H9 (cell line): ENCODE results near the gene ARFGEF3. TPM values are rescaled to one million over a fixed set of nuclear protein-coding genes. Genes with fewer than 3 reads are reported as not detected.

ENCODE experiments used
- DNase-seq: peaks from one replicate; pipeline ENCODE4 v3.0.0-alpha.2; 2017
- H2AFZ ChIP-seq: one replicate; pipeline ENCODE4 v1.6.1; 2013; ENCODE audit warnings: mild to moderate bottlenecking, low read length, control low read depth, moderate library complexity
- H2AK5ac ChIP-seq: 2 replicates; pipeline ENCODE4 v1.6.1; 2013; ENCODE audit warnings: low read length, control low read depth, mixed read lengths; ENCODE audit not compliant: insufficient read length
- H2BK120ac ChIP-seq: one replicate; pipeline ENCODE4 v1.6.1; 2013; ENCODE audit warnings: low read depth, mild to moderate bottlenecking, low read length, control low read depth, inconsistent platforms; ENCODE audit not compliant: poor library complexity, severe bottlenecking
- H2BK12ac ChIP-seq: 2 replicates; pipeline ENCODE4 v1.6.1; 2013; ENCODE audit warnings: low read length, control low read depth, mixed read lengths, low read depth; ENCODE audit not compliant: insufficient read length
- H2BK15ac ChIP-seq: 2 replicates; pipeline ENCODE4 v1.6.1; 2013; ENCODE audit warnings: low read depth, low read length, control low read depth
- H2BK20ac ChIP-seq: one replicate; pipeline ENCODE4 v1.6.1; 2013; ENCODE audit warnings: low read depth, mild to moderate bottlenecking, low read length, control low read depth, inconsistent platforms; ENCODE audit not compliant: poor library complexity, severe bottlenecking
- H2BK5ac ChIP-seq: 2 replicates; pipeline ENCODE4 v1.6.1; 2013; ENCODE audit warnings: low read length, control low read depth, mixed read lengths; ENCODE audit not compliant: insufficient read length
- H3K14ac ChIP-seq: 2 replicates; pipeline ENCODE4 v1.6.1; 2013; ENCODE audit warnings: low read length, control low read depth; ENCODE audit not compliant: insufficient read depth
- H3K18ac ChIP-seq: 2 replicates; pipeline ENCODE4 v1.6.1; 2013; ENCODE audit warnings: low read depth, mild to moderate bottlenecking, mixed read lengths, low read length, control low read depth; ENCODE audit not compliant: insufficient read length
- H3K23ac ChIP-seq: 2 replicates; pipeline ENCODE4 v1.6.1; 2013; ENCODE audit warnings: low read length, control low read depth, mixed read lengths, low read depth; ENCODE audit not compliant: insufficient read length
- H3K23me2 ChIP-seq: 2 replicates; pipeline ENCODE4 v1.6.1; 2013; ENCODE audit warnings: low read depth, mild to moderate bottlenecking, mixed read lengths, low read length, control low read depth; ENCODE audit not compliant: insufficient read length, poor library complexity, severe bottlenecking
- H3K27ac ChIP-seq: 2 replicates; pipeline ENCODE4 v1.5.1; 2013; ENCODE audit warnings: low read length, control low read depth, mixed read lengths, low read depth; ENCODE audit not compliant: insufficient read length
- H3K27me3 ChIP-seq: 2 replicates; pipeline ENCODE4 v1.6.1; 2013; ENCODE audit warnings: low read length, control low read depth, inconsistent platforms; ENCODE audit not compliant: insufficient read depth
- H3K4ac ChIP-seq: 2 replicates; pipeline ENCODE4 v1.6.1; 2013; ENCODE audit warnings: low read depth, mild to moderate bottlenecking, control low read depth, inconsistent platforms, low read length, moderate library complexity
- H3K4me1 ChIP-seq: 2 replicates; pipeline ENCODE4 v1.6.1; 2013; ENCODE audit warnings: low read length, control low read depth, inconsistent platforms; ENCODE audit not compliant: insufficient read depth
- H3K4me2 ChIP-seq: 2 replicates; pipeline ENCODE4 v1.6.1; 2013; ENCODE audit warnings: low read length, control low read depth, mixed read lengths; ENCODE audit not compliant: insufficient read length, insufficient read depth
- H3K56ac ChIP-seq: 2 replicates; pipeline ENCODE4 v1.6.1; 2013; ENCODE audit warnings: low read depth, mild to moderate bottlenecking, mixed read lengths, low read length, control low read depth; ENCODE audit not compliant: insufficient read length
- H3K79me1 ChIP-seq: 2 replicates; pipeline ENCODE4 v1.6.1; 2013; ENCODE audit warnings: low read depth, mild to moderate bottlenecking, moderate library complexity, low read length, control low read depth, inconsistent platforms; ENCODE audit not compliant: insufficient read depth, poor library complexity, severe bottlenecking
- H3K79me2 ChIP-seq: 2 replicates; pipeline ENCODE4 v1.6.1; 2013; ENCODE audit warnings: low read length, control low read depth, inconsistent platforms; ENCODE audit not compliant: insufficient read depth
- H3K9ac ChIP-seq: 2 replicates; pipeline ENCODE4 v1.6.1; 2013; ENCODE audit warnings: low read length, control low read depth, mixed read lengths; ENCODE audit not compliant: insufficient read length; ENCODE audit errors: extremely low read depth
- H3K9me3 ChIP-seq: one replicate; pipeline ENCODE4 v1.6.1; 2013; ENCODE audit warnings: low read depth, low read length, inconsistent platforms; ENCODE audit not compliant: control insufficient read depth
- H3T11ph ChIP-seq: one replicate; pipeline ENCODE4 v1.6.1; 2013; ENCODE audit warnings: mild to moderate bottlenecking, low read length, control low read depth, inconsistent platforms
- H4K20me1 ChIP-seq: one replicate; pipeline ENCODE4 v1.6.1; 2013; ENCODE audit not compliant: control insufficient read depth, insufficient read length, insufficient read depth
- H4K5ac ChIP-seq: 2 replicates; pipeline ENCODE4 v1.6.1; 2013; ENCODE audit warnings: low read depth, mild to moderate bottlenecking, mixed read lengths, low read length, control low read depth; ENCODE audit not compliant: insufficient read length
- H4K8ac ChIP-seq: replicated peaks from 2 replicates; pipeline ENCODE4 v1.6.1; 2013; ENCODE audit warnings: low read length, control low read depth, mixed read lengths, low read depth; ENCODE audit not compliant: insufficient read length
- H4K91ac ChIP-seq: 2 replicates; pipeline ENCODE4 v1.6.1; 2013; ENCODE audit warnings: low read depth, mild to moderate bottlenecking, moderate library complexity, mixed read lengths, low read length, control low read depth; ENCODE audit not compliant: insufficient read length
- H3K27ac Mint-ChIP-seq, 3 experiments: 2 replicates in 2 of 3; 3 replicates in 1 of 3; pipeline ENCODE4 v1.8.0; 2020 to 2021; ENCODE audit warnings: mixed read lengths in 3 of 3, mild to moderate bottlenecking in 1 of 3, moderate library complexity in 1 of 3
- H3K27me3 Mint-ChIP-seq: 2 replicates; pipeline ENCODE4 v1.8.0; 2021; ENCODE audit warnings: low read depth, mild to moderate bottlenecking, moderate library complexity, mixed read lengths
- H3K36me3 Mint-ChIP-seq, 3 experiments: 2 replicates in 2 of 3; 3 replicates in 1 of 3; pipeline ENCODE4 v1.8.0; 2020 to 2021; ENCODE audit warnings: low read depth in 3 of 3, mixed read lengths in 3 of 3; ENCODE audit not compliant: insufficient read depth in 1 of 3
- H3K4me1 Mint-ChIP-seq, 2 experiments: 2 replicates each; pipeline ENCODE4 v1.8.0; 2020; ENCODE audit warnings: mixed read lengths in 2 of 2
- H3K4me3 Mint-ChIP-seq, 2 experiments: 2 replicates in 1 of 2; 3 replicates in 1 of 2; pipeline ENCODE4 v1.8.0; 2020 to 2021; ENCODE audit warnings: mild to moderate bottlenecking in 2 of 2, mixed read lengths in 2 of 2, moderate library complexity in 1 of 2
- H3K9me3 Mint-ChIP-seq, 2 experiments: 2 replicates in 1 of 2; 3 replicates in 1 of 2; pipeline ENCODE4 v1.8.0; 2020; ENCODE audit warnings: mild to moderate bottlenecking in 2 of 2, mixed read lengths in 2 of 2, moderate library complexity in 1 of 2
- CTCF ChIP-seq: fragments of 200-600 bp; sonication (generic); conservative IDR thresholded peaks from 3 replicates; pipeline ENCODE4 v1.8.0; 2021; ENCODE audit warnings: antibody characterized with exemption, mild to moderate bottlenecking
- WGBS: extraction: QIAGEN DNeasy Blood & Tissue Kit; methylation state at CpG from one replicate; pipeline ENCODE4 v1.1.7; 2013; ENCODE audit warnings: missing lambda C conversion rate, low lambda C conversion rate, mixed read lengths; ENCODE audit not compliant: insufficient read length; ENCODE audit errors: extremely low coverage; 5-methylcytosine and 5-hydroxymethylcytosine counted together
- total RNA-seq: library from RNA; stranded (reverse); gene quantifications from 2 replicates; pipeline ENCODE4 v1.2.1, GENCODE V29; 2021

ARFGEF3 gene
- total RNA-seq, 1 experiment from 2014 or later, result 13.7 TPM

DNA sequence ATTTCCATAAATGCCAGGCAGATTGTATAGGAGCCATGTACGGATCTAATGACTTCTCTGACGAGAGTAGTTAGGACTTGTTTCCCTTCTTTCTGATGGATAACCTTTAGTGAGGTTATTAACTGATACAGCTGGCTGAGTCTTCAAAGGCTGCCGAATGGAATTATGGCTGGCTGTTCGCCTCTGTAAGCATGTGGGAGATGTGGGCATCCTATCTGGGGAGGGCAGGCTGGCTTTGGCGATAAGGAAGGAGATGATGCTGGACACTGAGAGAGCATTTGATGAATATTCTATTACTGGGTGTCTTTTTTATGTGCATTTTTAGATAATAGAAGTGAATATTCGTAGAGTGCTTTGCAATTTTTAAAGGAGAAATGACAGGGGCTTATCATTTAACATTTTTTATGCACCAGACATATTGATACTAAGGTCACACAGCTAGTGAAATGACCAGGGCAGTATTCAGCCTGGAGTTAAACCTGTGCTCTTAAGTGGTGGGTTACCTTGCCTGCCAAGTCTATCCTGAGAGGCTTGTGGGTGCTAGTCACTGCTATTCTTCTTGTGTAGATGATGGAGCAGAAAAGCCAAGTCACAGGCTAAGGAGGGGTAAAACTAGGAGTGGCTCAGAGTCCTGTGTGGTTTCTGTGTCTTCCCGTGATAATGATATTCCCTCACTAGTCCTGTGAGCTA, 53.5 kb downstream of the ARFGEF3 start:
- peak overlapping the region in 2 of 3 experiments; percentile 34 to 78; a peak in 3 of 7 replicates for H3K27ac Mint-ChIP-seq
- H3K4me2 ChIP-seq, result no peak overlapping the region
- no peaks in the 10 kb centered on the region; a peak in 1 of 7 replicates for H3K36me3 Mint-ChIP-seq
- H3K4me3 Mint-ChIP-seq, result no peak overlapping the region
- H4K8ac ChIP-seq, result no peak overlapping the region
- H2BK20ac ChIP-seq, result no peak overlapping the region
- H2BK12ac ChIP-seq, result no peak overlapping the region
- no peak overlapping the region for H3K18ac ChIP-seq
- H3K56ac ChIP-seq, result no peak overlapping the region
- no peaks in the 10 kb centered on the region for H3K4me1 ChIP-seq
- H3K79me1 ChIP-seq, result no peaks in the 10 kb centered on the region
- H3K23ac ChIP-seq, result no peak overlapping the region
- H3K27me3 Mint-ChIP-seq, result no peaks in the 10 kb centered on the region
- TF ChIP-seq CTCF, result no peak
- H3K27me3 ChIP-seq, result no peaks in the 10 kb centered on the region
- peaks cover 0 to 2% of the 10 kb centered on the region in 2 experiments; a peak in 1 of 4 replicates for H3K4me1 Mint-ChIP-seq
- H3K14ac ChIP-seq, result no peak overlapping the region
- H3K27ac ChIP-seq, result no peak overlapping the region
- no peak overlapping the region for H2AK5ac ChIP-seq
- no peaks in the 10 kb centered on the region for H3K9me3 Mint-ChIP-seq
- H3K4ac ChIP-seq, result no peak overlapping the region
- peak overlapping the region; percentile 41 for H2BK5ac ChIP-seq
- H3K9ac ChIP-seq, result no peak overlapping the region
- no peak overlapping the region for H2BK120ac ChIP-seq
- H4K91ac ChIP-seq, result no peak overlapping the region
- no peak overlapping the region for H4K5ac ChIP-seq
- no peaks in the 10 kb centered on the region for H3K9me3 ChIP-seq
- no peak overlapping the region for H2AFZ ChIP-seq
- WGBS, result no CpG with 5 or more reads among the region's 7 CpGs
- no peak overlapping the region for H3T11ph ChIP-seq
- DNase-seq, result no peak
- no peaks in the 10 kb centered on the region for H4K20me1 ChIP-seq
- no peak overlapping the region for H2BK15ac ChIP-seq
- no peaks in the 10 kb centered on the region for H3K79me2 ChIP-seq
- no peaks in the 10 kb centered on the region for H3K23me2 ChIP-seq
